ENCODE measurements around the gene NEO1. TPM values are rescaled to one million over a fixed set of nuclear protein-coding genes. Genes with fewer than 3 reads are reported as not detected.

NEO1 gene
- polyA plus RNA-seq, 1 donor (not counting 4 experiments of a cell fraction or from before 2014, with no cell fraction given), result 4.4 TPM

- Histone ChIP-seq H3K9me3 (ENCODE audit: control insufficient read depth, low read depth, low read length) (no peaks in the 10 kb centered on the region), H4K20me1 (ENCODE audit: control insufficient read depth, extremely low read depth, insufficient read depth, low read length) (no peaks in the 10 kb centered on the region), H3K27ac (ENCODE audit: control insufficient read depth, insufficient read depth, low read length) (no peak overlapping the region), H3K79me2 (ENCODE audit: control insufficient read depth, insufficient read depth, low read length) (no peaks in the 10 kb centered on the region), H3K4me2 (ENCODE audit: control insufficient read depth, extremely low read depth, insufficient read depth, low read depth, low read length) (no peak overlapping the region), H3K4me3 (ENCODE audit: control insufficient read depth in 2 of 3, extremely low read depth in 1 of 3, insufficient read depth in 2 of 3, low read depth in 1 of 3, low read length in 3 of 3) (no peak overlapping the region), H2AFZ (ENCODE audit: control insufficient read depth, low read length) (no peak overlapping the region), H3K4me1 (ENCODE audit: control insufficient read depth, extremely low read depth, insufficient read depth, low read length) (no peaks in the 10 kb centered on the region), H3K9me1 (ENCODE audit: control insufficient read depth, extremely low read depth, insufficient read depth, low read length) (no peaks in the 10 kb centered on the region), H3K27me3 (ENCODE audit: control insufficient read depth, extremely low read depth, insufficient read depth, low read length) (peaks cover 3% of the 10 kb centered on the region), H3K9ac (ENCODE audit: control insufficient read depth, extremely low read depth, insufficient read depth, low read length) (no peak overlapping the region), H3K36me3 (ENCODE audit: control insufficient read depth in 2 of 2, extremely low read depth in 1 of 2, insufficient read depth in 2 of 2, low read length in 2 of 2) (no peaks in the 10 kb centered on the region)
- dilution Hi-C loops (cut with MboI; ENCODE audit: extremely low pct_ligation_motif_present, low sequenced_read_pairs), result no loop called here
- FAIRE-seq, result no peak
- TF ChIP-seq EZH2 (IDR thresholded peaks at IDR 0.05; ENCODE audit: low read length) (no peak), CTCF (optimal IDR thresholded peaks at IDR 0.05 in 1 of 3, IDR thresholded peaks at IDR 0.05 in 1 of 3, conservative IDR thresholded peaks at IDR 0.05 in 1 of 3; ENCODE audit: extremely low read depth in 1 of 3, insufficient read depth in 2 of 3, low read length in 3 of 3) (no peak)
- DNase-seq (ENCODE audit: low read depth, low spot score), result no peak
Observed at GRCh38 chr15:73021139-73021621, 31.1 kb upstream of the NEO1 start.

GRCh38 chr15:73022161-73022560, 30.1 kb upstream of the NEO1 start:
- Histone ChIP-seq H3K27ac (ENCODE audit: control insufficient read depth, insufficient read depth, low read length) (no peak overlapping the region), H3K9ac (ENCODE audit: control insufficient read depth, extremely low read depth, insufficient read depth, low read length) (no peak overlapping the region), H3K4me3 (ENCODE audit: control insufficient read depth in 2 of 3, extremely low read depth in 1 of 3, insufficient read depth in 2 of 3, low read depth in 1 of 3, low read length in 3 of 3) (no peak overlapping the region), H3K79me2 (ENCODE audit: control insufficient read depth, insufficient read depth, low read length) (no peaks in the 10 kb centered on the region), H3K27me3 (ENCODE audit: control insufficient read depth, extremely low read depth, insufficient read depth, low read length) (peaks cover 3% of the 10 kb centered on the region), H3K4me2 (ENCODE audit: control insufficient read depth, extremely low read depth, insufficient read depth, low read depth, low read length) (no peak overlapping the region), H3K36me3 (ENCODE audit: control insufficient read depth in 2 of 2, extremely low read depth in 1 of 2, insufficient read depth in 2 of 2, low read length in 2 of 2) (no peaks in the 10 kb centered on the region), H3K9me3 (ENCODE audit: control insufficient read depth, low read depth, low read length) (no peaks in the 10 kb centered on the region), H3K4me1 (ENCODE audit: control insufficient read depth, extremely low read depth, insufficient read depth, low read length) (no peaks in the 10 kb centered on the region), H4K20me1 (ENCODE audit: control insufficient read depth, extremely low read depth, insufficient read depth, low read length) (no peaks in the 10 kb centered on the region), H2AFZ (ENCODE audit: control insufficient read depth, low read length) (no peak overlapping the region), H3K9me1 (ENCODE audit: control insufficient read depth, extremely low read depth, insufficient read depth, low read length) (no peaks in the 10 kb centered on the region)
- dilution Hi-C loops (cut with MboI; ENCODE audit: extremely low pct_ligation_motif_present, low sequenced_read_pairs), result no loop called here
- no peak for TF ChIP-seq EZH2 (IDR thresholded peaks at IDR 0.05; ENCODE audit: low read length)
- TF ChIP-seq CTCF (optimal IDR thresholded peaks at IDR 0.05 in 1 of 3, IDR thresholded peaks at IDR 0.05 in 1 of 3, conservative IDR thresholded peaks at IDR 0.05 in 1 of 3; ENCODE audit: extremely low read depth in 1 of 3, insufficient read depth in 2 of 3, low read length in 3 of 3), result no peak
- FAIRE-seq (no peak), DNase-seq (ENCODE audit: low read depth, low spot score) (no peak)

All from keratinocyte (primary cell).